Neural cell (in vitro differentiated cells): ENCODE results near the gene HDAC7. TPM values are rescaled to one million over a fixed set of nuclear protein-coding genes. Genes with fewer than 3 reads are reported as not detected.

Experiments used
- H2AFZ ChIP-seq: fragments of 200-600, 300-800 bp; sonication (generic), shearing (Covaris generic); 2 replicates; pipeline ENCODE4 v1.6.0; 2014; ENCODE audit warnings: low read depth, mild to moderate bottlenecking, antibody characterized with exemption, low read length, moderate library complexity
- H3F3A ChIP-seq: fragments of 200-600 bp; shearing (Covaris generic); 2 replicates; pipeline ENCODE4 v1.6.1; 2016; ENCODE audit warnings: mild to moderate bottlenecking, moderate library complexity, mixed read lengths, antibody characterized with exemption, low read length; ENCODE audit not compliant: insufficient read depth, poor library complexity, severe bottlenecking
- H3K27ac ChIP-seq: fragments of 200-600, 300-800 bp; sonication (generic), shearing (Covaris generic); 2 replicates; pipeline ENCODE4 v1.5.1; 2014; ENCODE audit warnings: mild to moderate bottlenecking, low read length, moderate library complexity
- H3K27me3 ChIP-seq: fragments of 300-800, 200-600 bp; sonication (generic), shearing (Covaris generic); 2 replicates; pipeline ENCODE4 v1.6.0; 2014; ENCODE audit warnings: mild to moderate bottlenecking, low read depth, low read length, moderate library complexity; ENCODE audit not compliant: insufficient read depth
- H3K36me3 ChIP-seq: fragments of 300-800, 200-600 bp; sonication (generic), shearing (Covaris generic); 2 replicates; pipeline ENCODE4 v1.5.1; 2014; ENCODE audit warnings: mild to moderate bottlenecking, antibody characterized with exemption, low read length, moderate library complexity; ENCODE audit not compliant: insufficient read depth
- H3K4me2 ChIP-seq: fragments of 300-800, 200-600 bp; sonication (generic), shearing (Covaris generic); 2 replicates; pipeline ENCODE4 v1.6.0; 2014; ENCODE audit warnings: mild to moderate bottlenecking, low read length
- H3K4me3 ChIP-seq: fragments of 300-800, 200-600 bp; sonication (generic), shearing (Covaris generic); 2 replicates; pipeline ENCODE4 v1.5.1; 2014; ENCODE audit warnings: mild to moderate bottlenecking, low read length, moderate library complexity
- H3K79me2 ChIP-seq: fragments of 200-600 bp; shearing (Covaris generic); replicated peaks from 2 replicates; pipeline ENCODE4 v1.6.0; 2014; ENCODE audit warnings: mild to moderate bottlenecking, low read length, moderate library complexity; ENCODE audit not compliant: insufficient read depth
- H3K9ac ChIP-seq: fragments of 300-800, 200-600 bp; sonication (generic), shearing (Covaris generic); 2 replicates; pipeline ENCODE4 v1.6.1; 2016; ENCODE audit warnings: mild to moderate bottlenecking, low read length, mixed read lengths
- H3K9me2 ChIP-seq: fragments of 200-600 bp; shearing (Covaris generic); 2 replicates; pipeline ENCODE4 v1.6.1; 2016; ENCODE audit warnings: mild to moderate bottlenecking, low read length, mixed read lengths; ENCODE audit not compliant: insufficient read depth
- H3K9me3 ChIP-seq: fragments of 200-600, 300-800 bp; sonication (generic), shearing (Covaris generic); 2 replicates; pipeline ENCODE4 v1.6.1; 2016; ENCODE audit warnings: mild to moderate bottlenecking, mixed run types, low read length, moderate library complexity, mixed read lengths
- H4K20me1 ChIP-seq: fragments of 200-600 bp; shearing (Covaris generic); 2 replicates; pipeline ENCODE4 v1.6.1; 2016; ENCODE audit warnings: mild to moderate bottlenecking, mixed run types; ENCODE audit not compliant: insufficient read depth
- CTCF ChIP-seq: fragments of 450-650 bp; IDR thresholded peaks from 2 replicates; pipeline ENCODE4 v1.5.1; 2014; ENCODE audit warnings: antibody characterized with exemption, mild to moderate bottlenecking, moderate library complexity; ENCODE audit not compliant: poor library complexity, severe bottlenecking
- EP300 ChIP-seq: fragments of 450-650 bp; conservative IDR thresholded peaks from 2 replicates; pipeline ENCODE4 v1.6.1; 2014; ENCODE audit warnings: antibody characterized with exemption, mild to moderate bottlenecking, moderate library complexity; ENCODE audit not compliant: poor library complexity, severe bottlenecking
- EZH2 ChIP-seq: fragments of 200-600, 300-800 bp; shearing (Covaris generic), sonication (generic); IDR thresholded peaks from 2 replicates; pipeline ENCODE4 v1.6.1; 2014; ENCODE audit warnings: antibody characterized with exemption, low read length, borderline replicate concordance, mild to moderate bottlenecking; ENCODE audit not compliant: insufficient read depth, poor library complexity, severe bottlenecking
- MXI1 ChIP-seq: fragments of 450-650 bp; conservative IDR thresholded peaks from 2 replicates; pipeline ENCODE4 v1.6.1; 2014; ENCODE audit warnings: antibody characterized with exemption, mild to moderate bottlenecking; ENCODE audit not compliant: poor library complexity, severe bottlenecking
- POLR2AphosphoS5 ChIP-seq: IDR thresholded peaks from 2 replicates; pipeline ENCODE4 v1.6.1; 2012
- RAD21 ChIP-seq: fragments of 450-650 bp; conservative IDR thresholded peaks from 2 replicates; pipeline ENCODE4 v1.6.1; 2014; ENCODE audit warnings: antibody characterized with exemption, mild to moderate bottlenecking, moderate library complexity
- REST ChIP-seq: IDR thresholded peaks from 2 replicates; pipeline ENCODE4 v1.6.1; 2012; ENCODE audit warnings: borderline replicate concordance
- SMC3 ChIP-seq: fragments of 450-650 bp; conservative IDR thresholded peaks from 2 replicates; pipeline ENCODE4 v1.6.1; 2014; ENCODE audit warnings: antibody characterized with exemption, mild to moderate bottlenecking, moderate library complexity; ENCODE audit not compliant: poor library complexity
- TAF1 ChIP-seq: IDR thresholded peaks from 2 replicates; pipeline ENCODE4 v1.6.1; 2012; ENCODE audit warnings: low read depth
- polyA plus RNA-seq: library from polyadenylated mRNA; depleted of rRNA; stranded (reverse); fragments of >200 nt; gene quantifications from 2 replicates; pipeline ENCODE4 v1.2.3, GENCODE V29; 2014

Gene HDAC7
- polyA plus RNA-seq, 1 donor from 2014 or later, result 30.2 TPM

DNA sequence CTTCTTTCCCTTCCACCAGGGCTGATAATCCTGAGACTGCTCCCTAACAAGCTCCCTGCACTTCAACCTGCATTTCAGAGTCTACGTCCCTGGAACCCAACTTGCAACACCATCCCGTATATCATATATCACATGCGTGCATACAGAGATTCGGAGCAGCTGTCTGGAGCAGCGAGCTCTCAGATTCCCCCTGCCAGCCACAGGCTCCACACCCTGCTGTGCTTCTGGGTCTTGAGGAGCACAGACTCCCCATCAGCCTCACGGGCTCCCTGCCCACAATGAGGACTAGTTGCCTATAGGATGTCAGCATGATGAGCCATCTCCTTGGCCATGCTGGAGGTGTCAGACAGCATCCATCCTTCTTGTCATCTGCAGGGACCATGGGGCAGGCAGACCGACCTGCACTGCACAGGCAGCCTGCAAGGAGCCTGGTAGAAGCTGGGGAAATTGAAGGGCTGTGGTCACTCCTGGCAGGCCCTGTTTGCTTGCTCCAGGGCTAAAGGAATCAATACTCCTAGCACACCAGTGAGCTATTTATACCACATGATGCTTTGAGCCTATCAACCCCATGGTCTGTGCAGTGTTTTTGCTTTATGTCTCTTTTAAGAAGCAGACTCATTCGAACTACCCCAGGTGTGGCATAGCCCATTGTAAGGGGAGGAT lies 19.6 kb upstream of the HDAC7 start:
- Histone ChIP-seq H3K79me2 (no peaks in the 10 kb centered on the region), H3K27ac (no peak overlapping the region), H3K4me3 (no peak overlapping the region), H2AFZ (no peak overlapping the region), H3F3A (no peaks in the 10 kb centered on the region), H3K27me3 (no peaks in the 10 kb centered on the region), H3K9ac (no peak overlapping the region), H3K9me2 (no peaks in the 10 kb centered on the region), H3K9me3 (no peaks in the 10 kb centered on the region), H3K36me3 (no peaks in the 10 kb centered on the region), H4K20me1 (no peaks in the 10 kb centered on the region), H3K4me2 (no peak overlapping the region)
- TF ChIP-seq TAF1 (no peak), POLR2AphosphoS5 (no peak), SMC3 (no peak), CTCF (no peak), EZH2 (no peak), EP300 (no peak), RAD21 (no peak), REST (no peak), MXI1 (no peak)

GRCh38 chr12:47838286-47838931 lies 18.7 kb upstream of the HDAC7 start:
- Histone ChIP-seq H3K27ac (no peak overlapping the region), H3K27me3 (no peaks in the 10 kb centered on the region), H3K9me2 (no peaks in the 10 kb centered on the region), H3K4me3 (no peak overlapping the region), H3K79me2 (no peaks in the 10 kb centered on the region), H3K9me3 (no peaks in the 10 kb centered on the region), H4K20me1 (no peaks in the 10 kb centered on the region), H3K4me2 (no peak overlapping the region), H2AFZ (no peak overlapping the region), H3K9ac (no peak overlapping the region), H3K36me3 (no peaks in the 10 kb centered on the region), H3F3A (no peaks in the 10 kb centered on the region)
- no peak for TF ChIP-seq MXI1
- TF ChIP-seq POLR2AphosphoS5, result no peak
- no peak for TF ChIP-seq CTCF
- no peak for TF ChIP-seq EP300
- no peak for TF ChIP-seq RAD21
- no peak for TF ChIP-seq EZH2
- TF ChIP-seq REST, result no peak
- TF ChIP-seq SMC3, result no peak
- no peak for TF ChIP-seq TAF1
